OCI-LY1 (cell line): ENCODE results near the gene STK24.

Experiments used
- H2AFZ ChIP-seq: fragments of 200-600 bp; sonication (generic), shearing (Covaris generic); 2 replicates; pipeline ENCODE4 v1.6.0; 2014; ENCODE audit warnings: antibody characterized with exemption, mild to moderate bottlenecking, low read length
- H3F3A ChIP-seq: fragments of 200-600 bp; sonication (generic), shearing (Covaris generic); 2 replicates; pipeline ENCODE4 v1.6.0; 2014; ENCODE audit warnings: mild to moderate bottlenecking, antibody characterized with exemption, low read length, moderate library complexity; ENCODE audit not compliant: insufficient read depth
- H3K27ac ChIP-seq: fragments of 200-600 bp; sonication (generic); 2 replicates; pipeline ENCODE4 v1.5.1; 2014; ENCODE audit warnings: low read length, mixed run types, mild to moderate bottlenecking, low read depth; ENCODE audit not compliant: poor library complexity, severe bottlenecking
- H3K27me3 ChIP-seq: fragments of 200-600 bp; sonication (generic); 2 replicates; pipeline ENCODE4 v1.6.0; 2014; ENCODE audit warnings: antibody characterized with exemption, mild to moderate bottlenecking, low read length, moderate library complexity; ENCODE audit not compliant: insufficient read depth
- H3K36me3 ChIP-seq: fragments of 200-600 bp; sonication (generic); 2 replicates; pipeline ENCODE4 v1.6.1; 2014; ENCODE audit warnings: mild to moderate bottlenecking, antibody characterized with exemption, low read length, moderate library complexity, mixed read lengths; ENCODE audit not compliant: insufficient read depth
- H3K4me1 ChIP-seq: fragments of 200-600 bp; sonication (generic); 2 replicates; pipeline ENCODE4 v1.5.1; 2014; ENCODE audit warnings: mild to moderate bottlenecking, low read length, moderate library complexity; ENCODE audit not compliant: insufficient read depth, severe bottlenecking
- H3K4me2 ChIP-seq: fragments of 200-600 bp; sonication (generic), shearing (Covaris generic); 2 replicates; pipeline ENCODE4 v1.6.1; 2014; ENCODE audit warnings: low read length
- H3K4me3 ChIP-seq: fragments of 200-600 bp; sonication (generic); 2 replicates; pipeline ENCODE4 v1.5.1; 2014; ENCODE audit warnings: low read length, low read depth, mild to moderate bottlenecking, mixed read lengths; ENCODE audit not compliant: poor library complexity, severe bottlenecking
- H3K79me2 ChIP-seq: fragments of 200-600 bp; shearing (Covaris generic); 2 replicates; pipeline ENCODE4 v1.6.1; 2016; ENCODE audit warnings: mixed run types, low read length, mixed read lengths; ENCODE audit not compliant: insufficient read depth
- H3K9ac ChIP-seq: fragments of 200-600 bp; sonication (generic), shearing (Covaris generic); 2 replicates; pipeline ENCODE4 v1.6.1; 2014; ENCODE audit warnings: mild to moderate bottlenecking, low read length, mixed read lengths
- H3K9me2 ChIP-seq: fragments of 200-600 bp; sonication (generic), shearing (Covaris generic); 2 replicates; pipeline ENCODE4 v1.6.1; 2014; ENCODE audit warnings: low read depth, mild to moderate bottlenecking, low read length, mixed read lengths
- H3K9me3 ChIP-seq: fragments of 200-600 bp; shearing (Covaris generic); 2 replicates; pipeline ENCODE4 v1.6.1; 2014; ENCODE audit warnings: low read length, mixed read lengths
- H4K20me1 ChIP-seq: fragments of 200-600 bp; sonication (generic), shearing (Covaris generic); 2 replicates; pipeline ENCODE4 v1.6.0; 2016; ENCODE audit warnings: mild to moderate bottlenecking, low read length; ENCODE audit not compliant: insufficient read depth
- CTCF ChIP-seq: fragments of 200-600 bp; sonication (generic), shearing (Covaris generic); IDR thresholded peaks from 2 replicates; pipeline ENCODE4 v1.5.1; 2017; ENCODE audit warnings: mild to moderate bottlenecking, antibody characterized with exemption, low read length, moderate library complexity, mixed read lengths
- EZH2 ChIP-seq: fragments of 200-600 bp; sonication (generic), shearing (Covaris generic); IDR thresholded peaks from 2 replicates; pipeline ENCODE4 v1.8.0; 2017; ENCODE audit warnings: borderline replicate concordance, mixed run types, mild to moderate bottlenecking, antibody characterized with exemption, low read length, moderate library complexity, mixed read lengths

The STK24 gene

GRCh38 chr13:98547455-98547854 lies 29.5 kb downstream of the STK24 start:
- H3K9ac ChIP-seq: no peak overlapping the region
- peaks cover 11% of the 10 kb centered on the region for H3K36me3 ChIP-seq
- H4K20me1 ChIP-seq: no peaks in the 10 kb centered on the region
- H3K4me3 ChIP-seq: no peak overlapping the region
- no peaks in the 10 kb centered on the region for H3K27me3 ChIP-seq
- H3K4me2 ChIP-seq: no peak overlapping the region
- no peaks in the 10 kb centered on the region for H3F3A ChIP-seq
- no peaks in the 10 kb centered on the region for H3K9me2 ChIP-seq
- H3K4me1 ChIP-seq: peaks cover 22% of the 10 kb centered on the region
- H2AFZ ChIP-seq: no peak overlapping the region
- H3K27ac ChIP-seq: no peak overlapping the region
- peaks cover 31% of the 10 kb centered on the region for H3K79me2 ChIP-seq
- TF ChIP-seq CTCF: no peak
- TF ChIP-seq EZH2: no peak
- H3K9me3 ChIP-seq: no peaks in the 10 kb centered on the region

- no peaks in the 10 kb centered on the region for H3K9me2 ChIP-seq
- no peaks in the 10 kb centered on the region for H4K20me1 ChIP-seq
- H3K9ac ChIP-seq: no peak overlapping the region
- H3F3A ChIP-seq: no peaks in the 10 kb centered on the region
- peaks cover 32% of the 10 kb centered on the region for H3K4me1 ChIP-seq
- no peaks in the 10 kb centered on the region for H3K9me3 ChIP-seq
- no peak overlapping the region for H3K27ac ChIP-seq
- no peak overlapping the region for H2AFZ ChIP-seq
- no peak overlapping the region for H3K4me2 ChIP-seq
- TF ChIP-seq EZH2 (no peak), CTCF (no peak)
- H3K79me2 ChIP-seq: peaks cover 41% of the 10 kb centered on the region
- H3K36me3 ChIP-seq: peaks cover 11% of the 10 kb centered on the region
- H3K4me3 ChIP-seq: no peak overlapping the region
- H3K27me3 ChIP-seq: no peaks in the 10 kb centered on the region
These were observed 30.5 kb downstream of the STK24 start for GRCh38 chr13:98546402-98546801.

GRCh38 chr13:98544104-98544710 lies 32.7 kb downstream of the STK24 start:
- peaks cover 32% of the 10 kb centered on the region for H3K4me1 ChIP-seq
- no peak overlapping the region for H3K4me3 ChIP-seq

More at GRCh38 chr13:98544104-98544710, 32.7 kb downstream of the STK24 start:
- TF ChIP-seq CTCF (no peak), EZH2 (no peak)
- Histone ChIP-seq H3K36me3 (peaks cover 5% of the 10 kb centered on the region), H3K4me2 (peak overlapping the region; percentile 36; the same call in 1 of the 2 replicates), H3K9me3 (no peaks in the 10 kb centered on the region), H4K20me1 (no peaks in the 10 kb centered on the region), H3K27ac (no peak overlapping the region), H3F3A (no peaks in the 10 kb centered on the region), H3K27me3 (no peaks in the 10 kb centered on the region), H3K79me2 (peaks cover 53% of the 10 kb centered on the region), H2AFZ (no peak overlapping the region), H3K9me2 (no peaks in the 10 kb centered on the region), H3K9ac (no peak overlapping the region)
